HT1080 (cell line): ENCODE measurements around the gene CDKN2B. TPM values are rescaled to one million over a fixed set of nuclear protein-coding genes. Genes with fewer than 3 reads are reported as not detected.

Source experiments
- DNase-seq: peaks from one replicate; pipeline ENCODE4 v3.0.0-alpha.2; 2015; ENCODE audit warnings: low read depth
- total RNA-seq: library from RNA; depleted of rRNA; stranded (reverse); fragments of >200 nt; shearing (Covaris generic); gene quantifications from 2 replicates; pipeline ENCODE4 v1.2.3, GENCODE V29; 2014

The CDKN2B gene
- total RNA-seq, 1 experiment from 2014 or later = not detected

DNA sequence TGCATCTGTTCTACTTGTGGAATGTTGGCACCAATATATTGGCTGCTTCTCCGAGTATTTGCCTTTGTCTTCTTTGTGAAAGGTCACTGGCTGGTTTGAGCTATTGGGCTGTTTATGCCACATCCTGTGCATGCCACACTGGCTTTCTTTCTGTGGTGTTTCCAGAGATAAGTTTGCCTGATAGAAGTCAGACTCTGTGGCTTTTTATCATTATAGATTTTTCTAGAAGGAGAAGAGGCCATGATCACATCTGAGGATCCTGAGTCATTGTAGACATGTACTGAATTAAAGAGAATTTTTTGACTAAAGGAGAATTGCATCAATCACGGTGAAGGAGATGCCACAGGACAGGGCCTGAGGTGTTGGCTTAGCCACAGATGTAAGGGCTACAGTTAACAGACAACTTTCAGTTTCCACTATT lies 26.5 kb upstream of the CDKN2B start:
- DNase-seq = no peak

DNA sequence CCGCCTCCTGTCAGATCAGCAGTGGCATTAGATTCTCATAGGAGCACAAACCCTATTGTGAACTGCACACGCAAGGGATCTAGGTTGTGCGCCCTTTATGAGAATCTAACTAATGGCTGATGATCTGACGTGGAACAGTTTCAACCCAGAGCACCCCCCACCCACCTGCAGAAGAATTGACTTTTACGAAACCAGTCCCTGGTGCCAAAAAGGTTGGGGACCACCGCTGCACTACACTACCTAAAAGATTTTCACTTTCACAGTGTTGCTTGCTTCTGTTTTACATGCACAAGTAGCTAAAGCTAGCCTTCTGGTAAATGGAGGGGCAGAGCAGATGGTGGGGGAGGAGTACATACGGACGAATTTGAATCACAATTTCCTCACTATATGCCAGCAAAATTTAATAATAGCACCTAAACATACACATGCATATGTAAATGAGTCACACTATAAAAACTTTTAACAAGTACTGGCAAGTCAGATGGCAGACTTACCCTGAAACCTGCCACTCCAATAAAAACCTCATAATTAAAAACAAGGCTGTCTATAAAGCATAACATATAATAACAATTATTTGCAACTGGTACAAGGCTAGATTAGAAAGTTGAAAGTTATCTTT lies 24.0 kb upstream of the CDKN2B start:
- no peak for DNase-seq

DNA sequence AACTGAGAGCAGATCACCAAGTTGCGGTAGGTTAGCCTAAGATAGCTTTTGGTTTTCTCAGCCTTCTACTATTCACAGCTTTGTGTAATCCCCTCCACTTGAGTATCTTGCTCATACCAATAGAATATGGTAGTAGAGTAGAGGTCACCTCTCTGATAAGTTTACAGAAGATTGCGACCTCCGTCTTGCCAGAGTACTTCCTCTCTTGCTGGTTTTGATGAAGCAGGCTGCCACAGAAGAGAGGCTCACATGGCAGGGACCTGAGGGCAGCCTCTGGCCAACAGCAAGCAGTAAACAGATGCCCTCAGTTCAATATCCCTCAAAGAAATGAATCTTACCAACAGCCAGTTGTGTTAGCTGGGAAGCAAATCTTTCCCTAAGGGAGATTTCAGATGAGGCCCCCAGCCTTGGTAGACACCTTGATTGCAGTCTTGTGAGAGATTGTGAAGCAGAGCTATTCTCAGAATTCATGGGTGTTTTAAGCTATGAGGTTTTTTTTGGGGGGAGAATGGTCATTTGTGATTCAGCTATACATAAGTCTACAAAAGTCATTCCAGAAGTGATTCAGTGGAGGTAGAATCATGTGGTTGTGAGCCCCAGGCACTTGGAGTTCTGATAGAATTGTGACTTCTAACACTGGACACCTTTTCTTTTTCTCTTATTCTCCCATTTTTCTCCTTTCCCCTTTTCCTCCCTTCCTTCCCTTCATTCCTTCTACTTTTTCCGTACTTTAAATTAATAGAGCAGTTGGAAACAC lies 22.7 kb upstream of the CDKN2B start:
- no peak for DNase-seq

DNA sequence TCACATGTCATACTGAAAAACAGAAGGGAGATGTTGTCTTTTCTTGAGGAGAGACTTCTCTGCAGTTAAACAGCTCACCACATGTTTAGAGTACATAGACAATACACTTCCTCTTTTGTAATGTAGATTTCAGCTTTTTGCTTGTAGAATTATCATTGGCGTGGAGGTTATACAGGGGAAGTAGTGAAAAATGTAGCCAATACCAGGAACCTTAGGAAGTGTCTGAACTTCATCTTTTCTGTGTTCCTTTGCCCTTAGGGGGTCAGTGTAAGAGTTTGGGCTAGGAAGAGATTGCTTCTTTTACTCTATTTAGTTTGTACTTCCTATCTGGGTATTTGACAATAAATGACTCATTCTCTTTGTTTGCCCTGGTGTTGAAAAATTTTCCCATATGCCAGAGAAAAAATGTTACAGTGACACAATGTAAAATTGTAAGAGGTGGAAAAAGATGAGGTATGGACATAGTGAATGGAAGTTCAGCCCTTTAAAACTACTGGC lies 21.0 kb upstream of the CDKN2B start:
- DNase-seq = no peak

DNA sequence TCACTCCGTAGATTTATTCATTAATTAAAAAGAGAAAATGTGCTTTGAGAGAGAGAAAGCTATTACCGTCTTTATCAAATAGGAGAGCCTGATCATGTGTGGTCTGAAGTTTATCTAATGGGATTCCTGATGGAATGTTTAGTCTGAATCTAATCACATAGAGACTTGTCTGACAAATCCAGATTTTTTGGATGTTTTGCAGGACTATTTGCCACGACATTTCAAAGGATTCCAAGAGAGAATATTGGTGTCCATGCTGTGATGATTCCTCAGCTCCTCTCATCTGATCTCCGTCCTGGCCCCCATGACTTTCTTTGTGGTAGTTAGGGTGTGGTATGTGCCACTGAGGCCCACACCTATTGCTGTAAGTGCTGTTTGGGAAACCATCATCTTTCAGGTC lies 20.1 kb upstream of the CDKN2B start:
- no peak for DNase-seq

DNA sequence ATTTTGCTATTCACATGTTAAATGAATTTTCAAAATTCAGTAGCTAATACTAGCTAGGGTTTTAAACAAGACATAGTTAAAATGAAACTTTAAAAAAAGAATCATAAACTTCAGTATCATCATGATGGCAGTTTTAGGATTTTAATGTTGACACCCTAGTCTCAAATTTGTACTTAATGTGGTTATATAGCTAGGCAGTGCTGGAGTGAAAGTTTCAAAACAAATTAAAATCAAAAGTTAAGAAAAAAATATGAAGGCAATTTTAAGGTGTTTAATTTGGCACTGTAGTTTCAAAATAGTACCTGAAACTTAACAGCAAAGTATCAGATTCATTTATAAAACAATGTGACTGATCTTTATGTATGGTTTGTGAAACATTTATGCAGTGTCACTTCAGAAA lies 19.3 kb upstream of the CDKN2B start:
- DNase-seq = no peak

DNA sequence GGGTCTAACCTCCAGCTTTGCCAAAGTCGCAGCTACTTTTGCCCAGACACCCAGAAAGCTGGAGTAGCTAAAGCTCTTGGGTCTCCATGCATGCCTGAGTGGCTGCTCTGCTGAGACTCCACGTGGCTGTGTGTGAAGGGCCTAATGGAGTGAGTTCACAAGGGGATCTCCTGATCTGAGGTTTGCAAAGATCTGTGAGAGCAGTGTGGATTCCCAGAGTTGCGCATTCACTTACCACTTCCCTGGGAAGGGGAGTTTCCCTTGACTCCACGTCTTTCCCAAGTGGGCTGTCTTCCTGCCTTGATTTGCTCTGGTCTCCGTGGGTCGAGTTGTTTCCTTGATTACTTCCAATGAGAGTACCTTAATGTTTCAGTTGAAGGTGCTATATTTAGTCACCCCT lies 17.6 kb upstream of the CDKN2B start:
- DNase-seq = no peak

DNA sequence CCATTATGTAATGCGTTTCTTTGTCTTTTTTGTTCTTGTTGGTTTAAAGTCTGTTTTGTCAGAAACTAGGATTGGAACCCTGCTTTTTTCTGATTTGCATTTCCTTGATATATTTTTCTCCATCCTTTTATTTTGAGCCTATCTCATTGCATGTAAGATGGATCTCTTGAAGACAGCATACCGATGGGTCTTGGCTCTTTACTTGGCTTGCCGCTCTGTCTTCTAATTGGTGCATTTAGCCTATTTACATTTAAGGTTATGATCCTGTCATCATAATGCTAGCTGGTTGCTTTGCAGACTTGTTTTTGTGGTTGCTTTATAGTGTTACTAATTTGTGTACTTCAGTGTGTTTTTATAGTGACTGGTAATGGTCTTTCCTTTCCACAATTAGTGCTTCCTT lies 13.3 kb upstream of the CDKN2B start:
- no peak for DNase-seq

DNA sequence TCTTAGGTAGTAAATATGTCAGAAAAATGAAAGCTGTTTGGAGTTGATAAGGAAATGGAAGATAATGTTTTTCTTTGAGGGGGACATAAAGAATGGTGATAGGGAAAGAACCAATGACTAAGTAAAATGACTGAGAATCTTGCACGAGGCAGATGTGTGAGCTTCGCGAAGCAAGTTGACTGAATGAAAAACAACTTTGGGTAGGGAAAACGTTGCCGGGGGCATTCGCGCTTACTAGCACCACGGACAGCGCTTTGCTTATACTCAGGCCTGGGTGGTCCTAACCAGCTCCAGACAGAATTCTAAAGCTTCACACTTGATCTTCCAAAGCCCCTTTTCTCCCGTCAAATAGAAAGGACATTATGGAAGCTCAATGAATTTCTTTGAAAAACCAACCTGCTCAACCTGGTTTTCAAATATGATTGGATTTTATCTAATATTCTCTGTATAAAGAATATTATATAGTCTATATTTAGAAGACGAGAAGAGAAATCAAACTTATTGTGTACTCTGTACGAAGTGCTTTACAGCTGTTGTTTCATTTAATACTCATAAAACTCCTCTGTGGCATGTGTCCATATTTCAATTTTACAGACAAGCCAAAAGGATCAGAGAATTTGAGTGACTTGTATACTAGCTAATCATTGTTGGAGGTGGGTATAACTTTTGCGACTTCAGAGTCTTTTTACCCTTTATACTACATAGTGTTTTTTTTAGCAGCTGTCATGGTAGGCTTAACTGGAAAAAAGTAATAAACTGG lies 1.9 kb upstream of the CDKN2B start:
- DNase-seq = no peak

DNA sequence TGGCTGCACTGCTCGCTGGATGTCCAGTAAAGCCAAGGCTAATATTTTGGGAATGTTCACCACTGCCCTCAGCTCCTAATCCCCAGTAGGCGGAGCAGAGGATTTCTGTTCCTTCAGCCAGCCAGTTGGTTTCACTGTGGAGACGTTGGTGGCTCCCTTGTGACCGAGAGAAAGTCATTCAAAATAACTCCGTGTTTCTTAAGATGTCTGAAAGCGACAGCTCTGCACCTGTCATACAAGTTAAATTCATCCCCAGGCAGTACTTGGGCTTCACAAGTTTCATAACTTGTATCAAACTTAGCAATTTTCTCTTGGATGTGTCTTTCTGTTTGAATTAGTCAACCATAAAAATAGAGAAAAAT lies 382 bp upstream of the CDKN2B start:
- no peak for DNase-seq

DNA sequence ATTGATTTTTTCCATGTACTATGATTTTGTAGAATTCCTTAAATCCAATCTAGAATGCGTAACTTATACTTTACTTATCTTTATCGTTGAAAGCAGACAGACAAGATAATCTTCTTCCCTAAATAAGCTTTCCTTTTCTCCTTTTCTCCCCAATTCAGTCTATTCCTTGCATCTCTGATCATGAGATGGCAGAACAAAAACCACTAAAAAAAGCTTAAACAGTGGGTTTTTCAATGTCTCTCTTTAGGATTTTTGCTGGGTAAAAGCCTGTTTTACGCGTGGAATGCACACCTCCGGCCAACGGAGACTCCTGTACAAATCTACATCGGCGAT lies 755 bp downstream of the CDKN2B start:
- DNase-seq = no peak

DNA sequence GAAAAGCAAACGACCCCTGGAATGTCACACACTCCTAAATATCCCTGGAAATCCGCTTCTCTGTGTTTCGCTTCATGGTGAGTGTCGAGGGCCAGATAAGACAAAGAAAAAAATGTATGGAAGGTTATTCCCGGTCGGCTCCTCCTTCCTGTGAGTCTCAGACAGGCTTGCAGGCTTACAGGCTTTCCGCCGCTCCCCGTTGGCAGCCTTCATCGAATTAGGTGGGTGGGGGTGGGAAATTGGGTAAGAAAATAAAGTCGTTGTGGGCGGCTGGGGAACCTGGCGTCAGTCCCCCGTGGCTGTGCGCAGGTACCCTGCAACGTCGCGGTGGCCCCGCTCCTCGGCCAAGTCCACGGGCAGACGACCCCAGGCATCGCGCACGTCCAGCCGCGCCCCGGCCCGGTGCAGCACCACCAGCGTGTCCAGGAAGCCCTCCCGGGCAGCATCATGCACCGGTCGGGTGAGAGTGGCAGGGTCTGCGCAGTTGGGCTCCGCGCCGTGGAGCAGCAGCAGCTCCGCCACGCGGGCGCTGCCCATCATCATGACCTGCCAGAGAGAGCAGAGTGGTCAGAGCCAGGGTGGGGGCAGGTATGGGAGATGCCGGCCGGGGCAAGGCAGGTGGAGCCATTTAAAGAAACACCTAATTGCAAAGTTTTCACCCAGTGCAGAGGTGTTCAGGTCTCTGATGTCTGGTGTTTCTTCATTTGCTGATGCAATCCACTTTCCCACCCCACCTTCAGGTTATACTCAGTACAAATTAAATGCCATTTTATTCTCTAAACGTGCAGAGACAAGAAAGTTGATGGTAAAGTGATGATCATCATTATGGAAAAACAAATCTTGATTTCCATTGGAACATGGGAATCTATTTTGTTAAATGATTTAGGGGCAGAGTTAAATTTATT lies 3.2 kb downstream of the CDKN2B start:
- DNase-seq = no peak

DNA sequence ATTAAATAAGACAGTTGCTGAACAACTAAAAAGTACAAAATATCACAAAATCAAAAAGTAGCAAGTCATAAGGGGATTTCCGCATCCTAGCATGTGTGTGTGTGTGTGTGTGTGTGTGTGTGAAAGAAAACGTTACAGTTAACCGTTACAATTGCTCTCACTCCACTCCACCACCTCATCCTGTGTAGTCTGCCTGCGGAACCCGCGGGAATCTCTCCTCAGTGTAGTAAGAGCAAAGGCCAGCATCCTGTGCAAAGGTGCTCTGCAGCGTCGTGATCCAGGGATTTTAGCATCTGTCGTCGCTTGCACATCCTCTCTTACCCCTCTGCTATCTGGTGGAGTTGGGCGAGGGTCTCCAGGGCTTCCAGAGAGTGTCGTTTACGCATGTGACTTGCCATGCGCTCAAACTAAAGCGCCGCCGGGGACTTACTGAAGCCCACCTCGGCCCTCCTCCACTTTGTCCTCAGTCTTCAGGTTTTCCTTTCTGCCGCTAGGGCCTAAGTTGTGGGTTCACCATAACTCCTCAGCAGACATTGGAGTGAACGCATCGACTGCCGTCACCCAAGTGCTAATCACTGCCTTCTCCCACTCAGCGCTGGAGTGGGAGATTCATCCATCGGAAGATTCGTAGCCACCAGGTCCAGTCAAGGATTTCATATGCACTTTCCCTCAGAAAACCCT lies 3.9 kb downstream of the CDKN2B start:
- no peak for DNase-seq

DNA sequence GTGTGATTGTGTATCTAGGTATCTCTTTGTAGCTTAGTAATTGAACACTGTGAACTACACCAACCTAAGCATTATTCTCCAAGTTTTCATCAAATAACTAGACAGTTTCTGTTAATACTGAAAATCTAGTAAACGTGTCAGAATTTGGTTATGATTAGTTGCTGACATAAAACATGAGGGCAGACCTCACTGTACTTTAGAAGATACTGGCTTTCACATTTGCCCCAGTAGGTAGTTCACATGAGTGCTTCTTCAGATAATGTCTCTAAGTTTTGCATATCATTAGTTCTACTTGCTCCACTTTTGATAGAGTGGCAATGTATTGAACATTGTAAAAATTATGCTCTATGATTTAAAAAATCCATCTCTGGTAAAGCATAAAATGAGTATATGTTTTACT lies 7.1 kb downstream of the CDKN2B start:
- DNase-seq = no peak

DNA sequence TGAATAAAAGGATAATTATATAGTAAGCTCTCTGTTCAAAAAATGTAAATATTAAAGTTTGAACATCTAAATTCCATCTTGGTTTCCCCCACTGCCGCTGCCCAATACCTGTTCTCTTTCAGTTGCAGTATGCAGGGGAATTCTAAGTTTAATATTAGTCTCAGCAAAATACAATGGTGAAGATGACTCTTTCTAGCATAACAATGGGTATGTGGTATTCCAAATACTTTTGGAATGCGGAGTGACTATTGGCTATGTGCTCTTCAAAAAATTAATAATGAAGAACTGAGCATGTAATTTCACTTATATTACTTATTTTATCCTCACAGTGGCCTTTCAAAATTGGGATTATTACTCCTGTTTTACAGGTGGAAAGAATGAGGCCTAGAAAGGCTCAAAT lies 11.1 kb downstream of the CDKN2B start:
- no peak for DNase-seq

DNA sequence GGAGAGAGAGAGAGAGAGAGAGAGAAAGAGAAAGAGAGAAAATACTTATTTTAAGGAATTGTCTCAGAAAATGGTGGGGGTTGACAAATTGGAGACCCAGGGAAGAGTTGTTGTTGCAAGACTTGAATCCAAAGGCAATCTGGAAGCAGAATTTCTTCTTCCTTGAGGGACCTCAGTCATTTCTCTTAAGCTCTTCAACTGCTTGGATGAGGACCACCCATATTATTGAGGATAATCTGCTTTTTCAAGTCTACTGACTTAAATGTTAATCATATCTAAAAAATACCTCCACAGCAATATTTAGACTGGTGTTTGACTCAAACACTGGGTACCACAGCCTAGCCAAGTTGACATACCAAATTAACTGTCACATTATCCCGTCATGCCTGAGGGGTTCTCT lies 11.6 kb downstream of the CDKN2B start:
- DNase-seq = no peak

DNA sequence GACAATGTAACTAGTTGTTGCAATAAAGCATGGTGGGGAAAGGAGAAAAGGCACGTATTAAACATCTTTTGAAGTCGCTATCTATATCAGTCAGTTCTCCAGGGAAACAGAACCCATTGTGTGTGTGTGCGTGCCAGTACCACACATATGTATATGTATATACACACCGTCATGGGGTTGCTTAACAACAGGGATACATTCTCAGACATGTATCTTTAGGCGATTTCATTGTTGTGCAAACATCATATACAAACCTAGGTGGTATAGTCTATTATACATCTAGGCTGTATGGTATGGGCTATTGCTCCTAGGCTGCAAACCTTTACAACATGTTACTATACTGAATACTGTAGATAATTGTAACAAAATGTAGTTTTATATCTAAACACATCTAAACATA lies 12.2 kb downstream of the CDKN2B start:
- no peak for DNase-seq

DNA sequence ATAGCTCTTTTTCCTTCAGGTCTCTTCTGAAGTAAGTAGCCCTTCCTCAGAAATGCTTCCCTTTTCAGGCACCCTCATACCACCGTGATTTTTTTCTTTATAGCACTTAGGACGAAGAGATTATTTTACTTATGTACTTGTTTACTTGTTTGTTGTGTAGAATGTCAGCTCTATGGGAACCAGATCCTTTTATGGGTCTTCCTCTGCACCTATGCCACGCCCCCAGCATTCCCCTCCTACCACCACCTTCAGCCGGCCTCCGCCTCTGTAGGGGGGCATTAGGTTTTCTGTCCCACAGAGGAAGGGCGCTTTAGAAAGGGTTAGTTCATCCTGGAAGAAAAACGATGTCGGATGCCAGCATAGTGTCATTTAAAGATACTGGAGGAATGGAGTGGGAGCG lies 12.7 kb downstream of the CDKN2B start:
- no peak for DNase-seq

DNA sequence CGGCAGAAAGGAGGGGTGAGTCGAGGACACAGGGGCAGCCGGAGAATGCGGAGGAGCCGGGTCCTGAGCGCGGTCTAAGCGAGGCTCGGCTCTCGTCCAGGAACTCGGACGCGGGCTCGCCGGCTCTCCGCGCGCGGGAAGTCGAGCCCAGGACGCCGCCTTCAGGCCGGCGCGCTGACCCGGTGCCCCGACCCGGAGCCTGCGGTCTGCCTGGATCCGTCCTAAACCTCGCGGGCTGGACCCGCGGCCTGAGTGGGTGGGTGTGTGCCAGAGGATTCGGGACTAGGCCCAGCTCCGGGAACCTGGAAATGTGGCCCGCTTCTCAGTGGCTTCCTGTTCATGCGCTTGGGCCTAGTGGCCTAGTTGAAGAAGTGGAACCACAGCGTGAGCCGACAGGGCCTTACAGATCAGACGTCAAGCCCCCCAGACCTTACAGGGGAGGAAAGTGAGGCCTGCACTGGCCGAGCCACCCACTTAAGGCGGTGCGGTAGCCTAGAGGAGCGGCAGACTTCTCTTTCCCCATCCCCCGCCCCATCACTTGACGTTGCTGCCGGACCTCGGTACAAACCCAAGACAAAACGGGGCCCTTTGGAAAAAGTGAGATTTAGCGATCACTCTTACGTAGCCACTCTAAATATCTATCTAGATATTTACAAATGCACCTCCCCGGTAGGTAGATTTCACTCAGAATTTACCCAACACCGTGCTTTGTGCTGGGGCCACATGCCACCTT lies 13.3 kb downstream of the CDKN2B start:
- DNase-seq = no peak

DNA sequence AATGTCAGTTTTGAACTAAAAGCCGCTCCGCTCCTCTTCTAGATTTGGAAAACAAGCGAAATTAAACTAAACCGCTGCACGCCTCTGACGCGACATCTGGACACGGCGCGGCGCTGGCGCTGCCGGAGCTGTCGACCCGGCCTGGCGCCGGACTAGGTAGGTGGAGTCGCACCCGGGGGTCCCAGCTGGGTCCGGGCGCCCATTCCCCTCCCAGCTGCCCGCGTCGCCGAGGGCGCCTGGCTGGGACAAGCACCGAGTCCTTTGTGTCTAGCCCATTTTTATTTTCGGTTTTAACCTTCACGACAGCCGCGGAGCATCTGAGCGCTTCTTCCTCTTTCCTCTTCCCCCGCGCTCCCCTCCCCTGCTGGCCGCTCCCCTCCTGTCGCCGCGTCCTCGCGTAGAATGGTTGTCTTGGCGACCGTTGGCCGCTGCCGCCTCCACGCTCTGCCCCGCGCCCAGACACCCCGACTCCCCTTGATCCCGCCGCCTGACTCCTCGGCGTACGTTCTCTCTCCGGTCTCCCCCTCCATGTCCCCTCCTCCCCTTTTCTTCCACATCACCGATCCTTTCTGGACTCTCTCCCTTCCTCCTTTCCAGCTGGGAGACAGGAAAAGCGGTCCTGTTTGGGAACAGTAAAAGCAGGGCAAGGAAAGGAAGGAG lies 14.0 kb downstream of the CDKN2B start:
- no peak for DNase-seq
